Activated CD4-positive, alpha-beta memory T cell treated with anti-CD3 and anti-CD28 coated beads for 36 hours (primary cell): ENCODE results near the gene NEDD4L. TPM values are rescaled to one million over a fixed set of nuclear protein-coding genes. Genes with fewer than 3 reads are reported as not detected.
"Not testable (repeated sequence)": the region's sequence is repeated elsewhere in the genome, so short reads cannot be mapped to it uniquely, and the experiment has no call there.

ENCODE experiments used
- CTCF ChIA-PET: fragments of 350-600 bp; sonication (Branson Sonifier 250); formaldehyde crosslinking; loops from one replicate; lab custom pipeline; 2021; ENCODE audit warnings: antibody characterized with exemption, inconsistent platforms; lab: Charles Lee
- POLR2A ChIA-PET: fragments of 350-600 bp; sonication (Branson Sonifier 250); formaldehyde crosslinking; loops from one replicate; lab custom pipeline; 2021; ENCODE audit warnings: antibody characterized with exemption; lab: Charles Lee
- DNase-seq: peaks from one replicate; pipeline ENCODE4 v3.0.0-alpha.2; 2020
- H3K27ac Mint-ChIP-seq: one replicate; pipeline ENCODE4 v1.8.0; 2021; ENCODE audit warnings: mixed read lengths
- H3K27me3 Mint-ChIP-seq: one replicate; pipeline ENCODE4 v1.8.0; 2021; ENCODE audit warnings: mixed read lengths
- H3K36me3 Mint-ChIP-seq: one replicate; pipeline ENCODE4 v1.8.0; 2021; ENCODE audit warnings: mixed read lengths
- H3K4me1 Mint-ChIP-seq: one replicate; pipeline ENCODE4 v1.8.0; 2021; ENCODE audit warnings: low read depth, mixed read lengths
- H3K4me3 Mint-ChIP-seq: one replicate; pipeline ENCODE4 v1.8.0; 2021; ENCODE audit warnings: mild to moderate bottlenecking, mixed read lengths
- H3K9me3 Mint-ChIP-seq: one replicate; pipeline ENCODE4 v1.8.0; 2021; ENCODE audit warnings: mixed read lengths
- intact Hi-C: fragments of 100-400 bp; cut with micrococcal nuclease; formaldehyde crosslinking; loops from one replicate; pipeline ENCODE4 v1.15.1; 2023
- total RNA-seq, 2 experiments: library from RNA; stranded (reverse); gene quantifications; one replicate each; pipeline ENCODE4 v1.2.3, GENCODE V29; 2021

The NEDD4L gene
- total RNA-seq, 2 experiments from 2014 or later = 3.4 to 3.8 TPM

DNA sequence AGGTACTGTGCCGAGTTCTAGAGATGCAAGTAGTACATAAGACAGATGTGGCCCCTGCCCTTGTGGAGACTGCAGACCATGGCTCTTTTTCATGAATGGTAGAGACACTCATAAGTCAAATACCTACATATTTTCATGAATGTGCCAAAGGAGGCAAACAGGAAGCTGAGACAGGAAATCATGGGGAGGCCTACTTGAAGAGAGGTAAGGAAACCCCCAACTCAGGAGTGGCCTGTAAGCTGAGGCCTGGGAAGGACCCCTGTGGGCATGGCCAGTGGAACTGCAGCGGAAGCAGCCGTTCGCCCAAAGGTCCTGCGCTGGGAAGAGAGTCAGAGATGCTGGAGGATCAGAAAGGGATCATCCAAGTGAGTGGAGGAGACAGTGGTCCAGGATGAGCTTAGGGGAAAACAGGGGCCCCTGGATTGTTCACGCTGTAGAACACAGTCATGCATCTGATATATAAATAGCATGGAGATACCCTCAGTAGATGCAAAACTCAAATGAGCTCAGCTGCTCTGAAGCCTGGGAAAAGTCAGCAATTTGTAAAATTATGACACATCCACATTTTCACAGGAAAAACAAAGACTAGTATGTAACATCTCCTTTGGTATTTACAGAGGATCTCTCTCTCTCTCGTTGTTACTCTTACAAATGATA, 228.9 kb downstream of the NEDD4L start:
- intact Hi-C loops = no loop called here
- Mint-ChIP-seq H3K36me3 (no peaks in the 10 kb centered on the region), H3K27me3 (no peaks in the 10 kb centered on the region), H3K4me1 (peaks cover 10% of the 10 kb centered on the region), H3K27ac (peak overlapping the region; percentile 63), H3K9me3 (no peaks in the 10 kb centered on the region), H3K4me3 (no peak overlapping the region)
- ChIA-PET POLR2A (no interaction called here), CTCF (no interaction called here)
- DNase-seq = no peak

DNA sequence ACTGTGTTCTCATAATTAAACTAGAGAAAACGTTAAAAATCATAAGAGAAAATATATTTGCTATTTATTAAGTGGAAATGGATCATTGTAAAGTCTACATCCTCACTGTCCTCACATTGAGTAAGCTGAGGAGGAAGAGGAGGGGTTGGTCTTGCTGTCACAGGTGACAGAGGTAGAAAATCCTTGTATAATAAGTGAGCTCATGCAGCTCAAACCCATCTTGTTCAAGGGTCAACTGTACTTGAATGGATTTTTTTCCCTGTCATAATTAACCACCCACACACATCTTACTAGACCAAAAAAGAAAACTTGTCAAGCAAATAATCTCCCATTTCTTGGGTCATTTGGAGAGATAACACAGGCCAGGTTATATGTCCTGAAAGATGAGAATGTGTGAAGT, 231.2 kb downstream of the NEDD4L start:
- Mint-ChIP-seq H3K27ac (no peak overlapping the region), H3K9me3 (no peaks in the 10 kb centered on the region), H3K36me3 (no peaks in the 10 kb centered on the region), H3K27me3 (no peaks in the 10 kb centered on the region), H3K4me3 (no peak overlapping the region), H3K4me1 (peaks cover 10% of the 10 kb centered on the region)
- CTCF ChIA-PET = no interaction called here
- intact Hi-C loops = no loop called here
- no peak for DNase-seq
- POLR2A ChIA-PET = no interaction called here

DNA sequence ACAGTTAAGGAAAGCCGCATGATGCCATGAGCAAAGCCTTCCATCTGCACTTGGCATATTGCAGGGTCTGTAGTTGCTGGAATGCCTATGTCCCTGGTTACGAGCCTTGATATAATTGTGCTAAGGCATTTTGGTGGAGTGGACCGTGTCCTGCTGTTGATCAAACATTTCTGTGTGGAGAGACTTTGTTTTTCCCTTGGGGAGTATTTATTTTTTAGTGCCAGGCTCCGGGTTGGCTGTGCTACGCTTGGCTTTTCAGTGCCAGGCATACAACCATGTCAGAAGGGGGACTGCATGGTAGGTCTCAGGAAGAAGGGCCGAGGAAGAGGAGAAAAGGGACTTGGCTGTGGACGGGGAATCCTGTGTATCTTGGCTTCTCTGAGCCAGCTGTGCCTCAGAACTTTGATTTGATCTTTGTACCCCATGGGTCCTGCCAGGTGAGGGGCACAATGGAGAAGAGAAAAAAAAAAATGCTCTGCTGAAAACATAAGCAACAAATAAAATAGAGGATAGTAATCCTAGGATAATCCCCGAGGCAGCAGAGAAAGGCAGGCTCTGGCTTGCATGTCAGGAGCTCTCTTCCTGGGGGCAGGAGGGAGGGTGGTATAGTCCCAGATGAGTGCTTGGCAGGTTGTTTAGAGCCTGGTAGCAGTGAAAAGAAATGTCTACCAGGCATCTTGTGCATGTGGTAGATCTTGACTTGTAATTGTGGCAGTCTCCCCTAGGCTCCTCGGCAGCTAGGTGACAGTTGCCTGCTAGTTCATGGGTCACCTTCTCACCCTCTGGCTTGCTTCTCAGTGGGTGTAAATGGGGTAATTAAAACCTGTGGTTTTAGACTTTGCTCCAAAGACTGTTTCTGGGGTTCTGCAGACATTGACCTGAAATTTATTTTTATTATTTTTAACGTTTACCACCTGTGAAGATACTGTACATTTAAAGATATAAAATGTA, 233.0 kb downstream of the NEDD4L start:
- Mint-ChIP-seq H3K27me3 (no peaks in the 10 kb centered on the region), H3K36me3 (no peaks in the 10 kb centered on the region), H3K27ac (no peak overlapping the region), H3K9me3 (no peaks in the 10 kb centered on the region), H3K4me1 (peaks cover 10% of the 10 kb centered on the region), H3K4me3 (no peak overlapping the region)
- POLR2A ChIA-PET = no interaction called here
- no peak for DNase-seq
- CTCF ChIA-PET = no interaction called here
- intact Hi-C loops = no loop called here

DNA sequence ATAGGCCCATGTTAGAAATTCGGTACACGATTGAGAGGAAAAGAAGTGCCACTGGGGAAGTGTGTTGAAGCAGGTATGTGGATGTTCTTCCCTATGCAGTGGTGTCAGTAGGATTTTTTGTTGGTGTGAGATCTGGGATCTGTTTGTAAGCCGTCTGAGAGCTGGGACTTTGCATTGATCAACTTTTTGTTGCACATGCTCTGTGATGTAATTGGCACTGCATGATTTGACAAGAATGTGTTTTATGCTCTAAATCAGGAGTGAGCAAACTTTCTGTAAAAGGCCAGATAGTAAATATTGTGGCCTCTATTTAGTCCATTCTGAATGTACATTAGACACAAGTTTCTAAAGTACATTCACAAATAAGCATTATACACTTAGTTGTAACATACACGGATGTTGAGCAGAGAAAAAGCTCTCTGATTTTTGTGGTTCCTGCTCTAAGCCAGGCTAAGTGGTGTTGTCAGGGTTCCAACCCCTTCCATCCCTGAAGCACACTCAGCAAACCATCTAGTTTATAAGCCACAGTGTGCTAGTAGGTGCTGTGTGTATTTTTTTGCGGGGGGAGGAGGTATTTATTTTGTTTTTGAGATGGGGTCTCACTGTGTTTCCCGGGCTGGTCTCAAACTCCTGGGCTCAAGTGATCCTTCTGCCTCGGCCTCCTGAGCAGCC, 235.6 kb downstream of the NEDD4L start:
- no peaks in the 10 kb centered on the region for H3K36me3 Mint-ChIP-seq
- intact Hi-C loops = no loop called here
- no peak overlapping the region for H3K4me3 Mint-ChIP-seq
- H3K9me3 Mint-ChIP-seq = no peaks in the 10 kb centered on the region
- ChIA-PET POLR2A (no interaction called here), CTCF (no interaction called here)
- no peak overlapping the region for H3K27ac Mint-ChIP-seq
- no peaks in the 10 kb centered on the region for H3K4me1 Mint-ChIP-seq
- DNase-seq = no peak
- H3K27me3 Mint-ChIP-seq = no peaks in the 10 kb centered on the region

DNA sequence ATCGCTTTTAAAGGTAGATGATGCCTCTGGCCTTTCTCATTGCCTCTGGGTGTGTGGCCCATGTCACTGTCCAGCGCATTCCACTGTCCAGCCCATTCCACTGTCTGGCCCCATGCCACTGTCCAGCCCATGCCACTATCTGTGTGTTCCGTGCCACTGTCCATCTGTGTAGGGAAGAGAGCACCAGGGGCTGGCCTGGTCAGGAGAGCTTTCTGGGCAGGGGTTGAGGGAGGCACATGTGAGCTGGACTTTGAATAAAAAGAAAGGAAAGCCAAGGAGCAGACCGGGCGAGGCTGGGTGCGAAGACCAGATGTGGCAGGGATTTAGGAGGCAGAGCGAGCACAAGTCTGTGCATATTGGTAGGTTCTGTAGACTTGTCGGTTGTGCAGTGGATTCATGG, 236.2 kb downstream of the NEDD4L start:
- ChIA-PET POLR2A (no interaction called here), CTCF (no interaction called here)
- H3K4me1 Mint-ChIP-seq = no peaks in the 10 kb centered on the region
- H3K27ac Mint-ChIP-seq = no peak overlapping the region
- H3K36me3 Mint-ChIP-seq = no peaks in the 10 kb centered on the region
- intact Hi-C loops = no loop called here
- no peak for DNase-seq
- H3K27me3 Mint-ChIP-seq = no peaks in the 10 kb centered on the region
- no peak overlapping the region for H3K4me3 Mint-ChIP-seq
- no peaks in the 10 kb centered on the region for H3K9me3 Mint-ChIP-seq

DNA sequence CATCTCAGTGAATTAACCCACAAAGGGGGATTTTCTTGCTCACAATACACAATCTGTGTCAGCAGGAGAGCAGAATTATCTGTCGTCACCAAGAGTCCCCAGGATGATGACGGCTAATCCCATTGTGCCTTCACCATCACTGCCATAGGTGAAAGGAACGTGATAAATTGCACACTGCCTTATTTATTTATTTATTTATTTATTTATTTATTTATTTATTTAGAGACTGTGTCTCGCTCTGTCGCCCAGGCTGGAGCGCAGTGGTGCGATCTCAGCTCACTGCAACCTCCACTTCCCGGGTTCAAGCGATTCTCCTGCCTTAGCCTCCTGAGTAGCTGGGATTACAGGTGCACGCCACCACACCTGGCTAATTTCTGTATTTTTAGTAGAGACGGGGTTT, 238.8 kb downstream of the NEDD4L start:
- H3K27ac Mint-ChIP-seq, POLR2A ChIA-PET, H3K9me3 Mint-ChIP-seq, H3K4me3 Mint-ChIP-seq, CTCF ChIA-PET, intact Hi-C loops, DNase-seq, H3K36me3 Mint-ChIP-seq, H3K27me3 Mint-ChIP-seq, H3K4me1 Mint-ChIP-seq: not testable (repeated sequence)

DNA sequence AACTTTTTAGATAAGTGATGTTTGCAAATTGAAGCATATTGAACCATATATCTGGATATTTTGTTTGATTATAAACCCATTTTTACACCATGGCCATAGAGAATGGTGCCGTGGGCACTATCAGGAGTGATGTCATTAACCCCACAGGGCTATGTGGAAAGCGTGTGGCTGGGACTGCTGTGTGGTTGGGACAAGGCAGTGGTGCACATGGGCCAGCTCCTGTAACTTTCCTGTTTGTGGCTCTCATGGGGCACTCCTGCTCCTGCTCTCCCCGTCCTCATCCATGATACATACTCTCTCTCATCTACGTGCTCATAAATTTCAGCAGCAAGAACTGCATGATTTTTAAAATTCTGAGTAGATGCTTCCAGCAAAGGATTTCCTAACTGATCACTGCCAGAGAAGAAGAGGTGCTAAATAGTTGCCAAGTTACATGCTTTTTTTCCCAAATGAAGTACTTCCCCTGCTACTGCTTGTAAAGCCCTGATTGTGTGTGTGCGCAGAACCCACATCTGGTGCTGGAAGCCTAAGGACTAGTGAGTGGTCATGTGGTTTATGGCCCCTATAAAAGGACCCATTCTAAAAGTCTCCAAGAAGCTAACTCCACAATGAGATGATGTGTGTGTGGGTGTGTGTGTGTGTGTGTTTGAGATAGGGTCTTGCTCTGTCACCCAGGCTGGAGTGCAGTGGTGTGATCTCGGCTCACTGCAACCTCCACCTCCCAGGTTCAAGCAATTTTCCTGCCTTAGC, 240.8 kb downstream of the NEDD4L start:
- CTCF ChIA-PET = no interaction called here
- H3K9me3 Mint-ChIP-seq = no peaks in the 10 kb centered on the region
- H3K27ac Mint-ChIP-seq = no peak overlapping the region
- no peaks in the 10 kb centered on the region for H3K36me3 Mint-ChIP-seq
- no peaks in the 10 kb centered on the region for H3K27me3 Mint-ChIP-seq
- DNase-seq = no peak
- H3K4me1 Mint-ChIP-seq = no peaks in the 10 kb centered on the region
- H3K4me3 Mint-ChIP-seq = no peak overlapping the region
- intact Hi-C loops = no loop called here
- POLR2A ChIA-PET = no interaction called here

DNA sequence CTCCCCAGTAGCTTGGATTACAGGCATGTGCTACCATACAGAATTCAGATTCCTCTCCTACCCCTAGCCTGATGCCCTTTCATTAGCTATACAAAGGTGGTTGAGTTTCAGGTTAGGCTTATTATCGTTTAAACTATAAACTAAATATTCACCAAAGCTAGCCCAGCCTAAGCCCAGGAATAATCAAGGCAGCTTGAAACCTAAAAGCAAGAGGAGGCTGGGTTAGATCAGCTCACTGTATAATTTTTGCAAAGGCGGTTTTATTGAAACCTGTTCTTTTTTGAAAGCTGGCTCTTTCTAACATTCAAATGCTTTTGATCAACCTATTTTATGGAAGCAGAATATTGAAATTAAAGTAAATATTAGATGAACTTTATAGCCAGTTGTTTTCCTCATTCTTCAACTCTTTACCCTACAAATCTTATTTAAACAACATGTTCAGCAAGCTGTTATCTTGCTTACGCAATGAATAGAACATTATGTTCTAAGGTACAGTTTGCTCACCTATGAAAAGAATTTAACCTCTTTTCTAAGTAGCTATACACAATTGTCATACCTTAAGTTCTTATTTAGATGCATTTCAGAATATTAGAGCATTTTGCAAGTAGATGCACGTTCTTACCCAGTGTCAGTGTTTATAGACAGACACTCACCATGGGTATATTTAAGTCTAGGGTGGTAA, 241.6 kb downstream of the NEDD4L start:
- POLR2A ChIA-PET = no interaction called here

DNA sequence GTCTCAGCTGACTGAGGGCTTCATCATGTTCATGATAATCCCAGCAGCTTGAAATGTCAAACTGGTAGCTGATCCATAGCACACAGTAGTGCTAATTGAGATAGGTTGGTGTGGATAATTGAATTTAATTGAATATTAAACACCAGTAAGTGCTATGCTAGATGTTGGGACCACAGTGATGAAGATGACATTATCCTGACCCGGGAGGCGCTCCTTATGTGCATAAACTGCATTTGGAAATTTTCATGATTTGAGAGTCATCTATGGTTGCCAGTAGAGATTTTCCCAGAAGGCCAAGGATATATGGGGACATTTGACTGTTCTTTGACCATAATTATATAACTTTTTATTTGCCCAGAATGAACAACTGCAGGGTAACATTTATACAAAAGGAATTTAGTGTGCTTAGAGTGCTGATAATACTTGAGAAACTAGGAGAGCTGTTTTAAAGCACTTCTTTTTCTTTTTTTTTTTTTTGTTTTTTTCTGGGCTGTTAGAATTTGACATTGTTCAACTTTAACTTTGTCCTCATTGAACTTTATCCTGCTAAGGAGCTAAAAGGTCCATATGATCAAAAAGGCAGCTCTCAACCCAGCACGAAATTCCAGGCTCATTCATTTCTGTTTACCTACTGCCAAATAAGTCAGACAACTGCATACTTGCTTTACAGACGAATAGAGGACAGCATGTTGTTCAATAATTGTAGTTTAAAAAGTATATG, 242.8 kb downstream of the NEDD4L start:
- Mint-ChIP-seq H3K27me3 (no peaks in the 10 kb centered on the region), H3K9me3 (no peaks in the 10 kb centered on the region), H3K36me3 (no peaks in the 10 kb centered on the region), H3K4me3 (no peak overlapping the region), H3K4me1 (no peaks in the 10 kb centered on the region), H3K27ac (no peak overlapping the region)
- CTCF ChIA-PET = no interaction called here
- no peak for DNase-seq
- intact Hi-C loops = no loop called here
- POLR2A ChIA-PET = no interaction called here

More for the DNA sequence above, 241.6 kb downstream of the NEDD4L start:
- Mint-ChIP-seq H3K4me1 (no peaks in the 10 kb centered on the region), H3K36me3 (no peaks in the 10 kb centered on the region), H3K27me3 (no peaks in the 10 kb centered on the region), H3K4me3 (no peak overlapping the region), H3K9me3 (no peaks in the 10 kb centered on the region), H3K27ac (no peak overlapping the region)
- CTCF ChIA-PET = no interaction called here
- DNase-seq = no peak
- intact Hi-C loops = no loop called here

DNA sequence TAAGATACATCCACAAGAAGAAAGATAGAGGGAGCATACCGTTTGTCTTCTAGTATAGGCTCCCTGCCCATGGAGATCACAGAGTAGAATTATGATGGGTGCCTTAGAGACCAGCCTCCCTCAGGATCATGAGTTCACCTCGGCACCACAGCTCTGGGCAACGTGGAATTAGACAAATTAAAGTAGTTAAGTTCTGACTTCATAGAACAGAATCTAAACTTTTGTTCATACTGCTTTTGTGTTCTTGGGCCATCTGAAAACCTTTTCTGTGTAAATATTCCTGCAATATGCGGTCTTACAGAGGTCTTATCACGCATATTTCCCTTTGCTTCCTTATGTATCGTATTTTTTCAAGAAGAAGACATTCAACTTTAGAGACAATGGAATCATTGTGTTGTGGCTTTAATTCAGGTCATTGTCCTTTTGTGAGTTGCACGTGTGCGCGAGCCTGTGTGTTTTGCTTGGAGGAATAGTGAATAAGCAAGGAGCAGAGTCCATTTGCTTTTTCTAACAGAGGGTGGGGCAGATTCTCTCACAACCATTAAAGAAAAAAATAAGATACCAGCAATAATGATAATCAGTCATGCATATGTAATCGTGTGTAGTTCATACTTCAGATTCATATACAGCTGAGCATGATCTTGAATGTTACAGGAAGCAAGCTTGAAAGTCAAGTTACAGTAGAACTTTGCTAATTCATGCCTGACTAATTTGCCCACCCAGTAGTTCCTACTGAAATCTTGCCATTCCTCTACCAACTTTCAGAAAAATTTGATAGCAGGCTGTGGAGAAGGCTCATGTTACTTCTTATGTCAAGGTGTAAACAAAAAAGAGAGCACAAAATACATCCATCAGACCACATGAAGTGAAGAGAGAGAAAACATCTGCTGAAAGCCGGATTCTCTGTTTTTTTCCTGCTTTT, 243.6 kb downstream of the NEDD4L start:
- Mint-ChIP-seq H3K36me3 (no peaks in the 10 kb centered on the region), H3K27me3 (peaks cover 2% of the 10 kb centered on the region), H3K4me3 (no peak overlapping the region), H3K27ac (no peak overlapping the region), H3K9me3 (no peaks in the 10 kb centered on the region), H3K4me1 (no peaks in the 10 kb centered on the region)
- POLR2A ChIA-PET = no interaction called here
- intact Hi-C loops = no loop called here
- CTCF ChIA-PET = no interaction called here
- no peak for DNase-seq
